Esophagus squamous epithelium (tissue), 4 donors: ENCODE data around the gene ZFR2.

ENCODE experiments used
- CTCF ChIP-seq, 6 experiments: fragments of 450-650 bp in 4 of 6; fragments of 200-600 bp in 2 of 6; sonication (generic) in 2 of 6; IDR thresholded peaks; one replicate each; pipeline ENCODE4 v1.5.1; 2016 to 2019; ENCODE audit warnings: antibody characterized with exemption in 6 of 6, mild to moderate bottlenecking in 4 of 6, moderate library complexity in 4 of 6
- POLR2A ChIP-seq, 4 donors: fragments of 450-650 bp; IDR thresholded peaks; one replicate each; pipeline ENCODE4 v1.6.1; 2017; ENCODE audit warnings: antibody characterized with exemption in 4 of 4, mild to moderate bottlenecking in 4 of 4, moderate library complexity in 3 of 4

GRCh38 chr19:3790209-3790734 lies 78.6 kb downstream of the ZFR2 start:
- TF ChIP-seq CTCF (IDR thresholded peaks at IDR 0.05), result no peak
- no peak for TF ChIP-seq POLR2A (IDR thresholded peaks at IDR 0.05)
